Measurements from ENCODE around the gene GNB5. TPM values are rescaled to one million over a fixed set of nuclear protein-coding genes. Genes with fewer than 3 reads are reported as not detected.

Gene GNB5
- polyA plus RNA-seq, 1 donor from 2014 or later = 89.6 TPM

- TF ChIP-seq EZH2 (IDR thresholded peaks at IDR 0.05; ENCODE audit: borderline replicate concordance, insufficient read depth, low read length, poor library complexity, severe bottlenecking) (no peak), SMC3 (conservative IDR thresholded peaks at IDR 0.05; ENCODE audit: poor library complexity) (no peak), RAD21 (conservative IDR thresholded peaks at IDR 0.05) (no peak), EP300 (conservative IDR thresholded peaks at IDR 0.05; ENCODE audit: poor library complexity, severe bottlenecking) (no peak), TAF1 (IDR thresholded peaks at IDR 0.05; ENCODE audit: low read depth) (no peak), CTCF (IDR thresholded peaks at IDR 0.05; ENCODE audit: poor library complexity, severe bottlenecking) (no peak), POLR2AphosphoS5 (IDR thresholded peaks at IDR 0.05) (no peak), MXI1 (conservative IDR thresholded peaks at IDR 0.05; ENCODE audit: poor library complexity, severe bottlenecking) (no peak)
These were observed 101.0 kb downstream of the GNB5 start for GRCh38 chr15:52090193-52090592.

GRCh38 chr15:52086011-52086786 lies 105.0 kb downstream of the GNB5 start:
- TF ChIP-seq RAD21 (conservative IDR thresholded peaks at IDR 0.05) (no peak), POLR2AphosphoS5 (IDR thresholded peaks at IDR 0.05) (no peak), REST (IDR thresholded peaks at IDR 0.05; ENCODE audit: borderline replicate concordance) (no peak), EZH2 (IDR thresholded peaks at IDR 0.05; ENCODE audit: borderline replicate concordance, insufficient read depth, low read length, poor library complexity, severe bottlenecking) (no peak), EP300 (conservative IDR thresholded peaks at IDR 0.05; ENCODE audit: poor library complexity, severe bottlenecking) (no peak), CTCF (IDR thresholded peaks at IDR 0.05; ENCODE audit: poor library complexity, severe bottlenecking) (no peak), MXI1 (conservative IDR thresholded peaks at IDR 0.05; ENCODE audit: poor library complexity, severe bottlenecking) (no peak), TAF1 (IDR thresholded peaks at IDR 0.05; ENCODE audit: low read depth) (no peak), SMC3 (conservative IDR thresholded peaks at IDR 0.05; ENCODE audit: poor library complexity) (no peak)
- no peaks in the 10 kb centered on the region for H3K79me2 ChIP-seq (replicated peaks; ENCODE audit: insufficient read depth, low read length)
- H3K9ac ChIP-seq (ENCODE audit: low read length) = no peak overlapping the region
- H3K27me3 ChIP-seq (ENCODE audit: insufficient read depth, low read depth, low read length) = no peaks in the 10 kb centered on the region
- H3K4me2 ChIP-seq (ENCODE audit: low read length) = no peak overlapping the region
- H3K9me2 ChIP-seq (ENCODE audit: insufficient read depth, low read length) = no peaks in the 10 kb centered on the region
- no peak overlapping the region for H2AFZ ChIP-seq (ENCODE audit: low read depth, low read length)
- H3K4me3 ChIP-seq (ENCODE audit: low read length) = no peak overlapping the region
- H3K9me3 ChIP-seq (ENCODE audit: low read length) = peaks cover 3% of the 10 kb centered on the region
- no peaks in the 10 kb centered on the region for H3K36me3 ChIP-seq (ENCODE audit: insufficient read depth, low read length)
- H4K20me1 ChIP-seq (ENCODE audit: insufficient read depth) = no peaks in the 10 kb centered on the region
- no peaks in the 10 kb centered on the region for H3F3A ChIP-seq (ENCODE audit: insufficient read depth, low read length, poor library complexity, severe bottlenecking)
- H3K27ac ChIP-seq (ENCODE audit: low read length) = no peak overlapping the region

More at GRCh38 chr15:52090193-52090592, 101.0 kb downstream of the GNB5 start:
- Histone ChIP-seq H3K27me3 (ENCODE audit: insufficient read depth, low read depth, low read length) (no peaks in the 10 kb centered on the region), H3K4me3 (ENCODE audit: low read length) (no peak overlapping the region), H3K9me3 (ENCODE audit: low read length) (peaks cover 3% of the 10 kb centered on the region), H3K4me2 (ENCODE audit: low read length) (no peak overlapping the region), H3K9ac (ENCODE audit: low read length) (no peak overlapping the region), H3K79me2 (replicated peaks; ENCODE audit: insufficient read depth, low read length) (no peaks in the 10 kb centered on the region), H4K20me1 (ENCODE audit: insufficient read depth) (no peaks in the 10 kb centered on the region), H3K27ac (ENCODE audit: low read length) (no peak overlapping the region), H3K9me2 (ENCODE audit: insufficient read depth, low read length) (no peaks in the 10 kb centered on the region), H2AFZ (ENCODE audit: low read depth, low read length) (no peak overlapping the region), H3F3A (ENCODE audit: insufficient read depth, low read length, poor library complexity, severe bottlenecking) (no peaks in the 10 kb centered on the region), H3K36me3 (ENCODE audit: insufficient read depth, low read length) (no peaks in the 10 kb centered on the region)

Measured in neural cell (in vitro differentiated cells).